ENCODE data around the gene CRACDL. TPM values are rescaled to one million over a fixed set of nuclear protein-coding genes. Genes with fewer than 3 reads are reported as not detected.

Gene CRACDL
- total and polyA plus RNA-seq, 2 donors (not counting 3 experiments of a cell fraction or from before 2014, with no cell fraction given), result 0.92 to 6.3 TPM

DNA sequence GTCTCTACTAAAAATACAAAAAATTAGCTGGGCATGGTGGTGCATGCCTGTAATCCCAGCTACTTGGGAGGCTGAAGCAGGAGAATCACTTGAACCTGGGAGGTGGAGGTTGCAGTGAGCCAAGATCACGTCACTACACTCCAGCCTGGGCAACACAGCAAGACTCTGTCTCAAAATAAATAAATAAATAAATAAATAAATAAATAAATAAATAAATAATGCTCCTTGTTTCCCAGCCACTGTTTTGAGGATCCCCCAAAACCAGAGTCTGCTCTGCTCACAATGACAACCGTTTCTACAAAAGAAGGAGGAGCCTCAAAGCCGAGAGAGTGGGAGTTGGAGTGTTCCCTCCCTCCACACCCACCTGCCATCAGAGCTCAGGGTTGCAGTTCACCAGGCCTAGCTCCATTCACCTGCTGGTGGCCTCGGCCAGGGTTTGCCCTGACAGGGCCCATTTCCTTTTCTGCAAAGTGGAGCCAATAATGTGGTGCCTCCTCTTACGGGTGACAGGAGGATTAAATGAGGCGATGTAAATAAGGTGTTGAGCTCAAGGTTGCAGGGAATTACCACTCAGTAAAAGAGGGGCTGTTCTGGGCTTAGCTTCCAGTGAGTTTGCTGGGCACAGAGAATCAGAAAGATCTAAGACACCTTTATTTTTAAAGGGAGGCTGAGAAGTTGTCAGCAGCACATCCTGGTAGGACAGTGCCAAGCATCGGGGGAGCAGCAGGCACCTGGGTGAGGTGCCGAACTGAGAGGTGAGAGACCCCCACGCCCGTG is 25.5 kb downstream of the CRACDL start:
- intact Hi-C loops (cut with micrococcal nuclease), result loop anchor here (10.0 kb wide), 1 partner anchor 186 kb away; no protein-coding TSS in a partner anchor
- H3K9me3 ChIP-seq (replicated peaks; ENCODE audit: control insufficient read depth, insufficient read depth, low read length), result no peaks in the 10 kb centered on the region
- H3K4me3 ChIP-seq (replicated peaks in 1 of 3; ENCODE audit: insufficient read depth in 1 of 3, low read depth in 1 of 3, low read length in 3 of 3), result no peak overlapping the region
- FAIRE-seq (no peak), DNase-seq (ENCODE audit: low read depth, low spot score) (no peak)
- H2AFZ ChIP-seq (ENCODE audit: low read depth, low read length), result no peak overlapping the region
- H3K4me1 ChIP-seq (ENCODE audit: control insufficient read depth, extremely low read depth, insufficient read depth, low read length), result peaks cover 38% of the 10 kb centered on the region
- H3K4me2 ChIP-seq (ENCODE audit: insufficient read depth, low read length), result no peak overlapping the region
- no peaks in the 10 kb centered on the region for H3K36me3 ChIP-seq (ENCODE audit: control insufficient read depth in 2 of 2, extremely low read depth in 1 of 2, insufficient read depth in 2 of 2, low read length in 2 of 2)
- no peaks in the 10 kb centered on the region for H3K27me3 ChIP-seq (ENCODE audit: control insufficient read depth in 2 of 2, insufficient read depth in 2 of 2, low read length in 2 of 2)
- ChIA-PET POLR2A (no interaction called here), CTCF (interaction anchor here (0.8 to 2.7 kb wide), 7 partner anchors 11 to 156 kb away, joined by 3 to 10 read pairs (median 3); partner anchors contain the start of gene CRACDL)
- no peaks in the 10 kb centered on the region for H3K79me2 ChIP-seq (ENCODE audit: control insufficient read depth, insufficient read depth, low read length)
- dilution Hi-C loops (cut with MboI; ENCODE audit: extremely low pct_ligation_motif_present, low sequenced_read_pairs), result no loop called here
- no peak overlapping the region for H3K9ac ChIP-seq (replicated peaks; ENCODE audit: extremely low read depth, insufficient read depth, low read length)
- H4K20me1 ChIP-seq (replicated peaks; ENCODE audit: control insufficient read depth, extremely low read depth, insufficient read depth, low read length), result no peaks in the 10 kb centered on the region
- no peaks in the 10 kb centered on the region for H3K9me1 ChIP-seq (replicated peaks; ENCODE audit: control insufficient read depth, extremely low read depth, insufficient read depth, low read length)
- H3K27ac ChIP-seq (ENCODE audit: insufficient read depth, low read depth, low read length), result peak overlapping the region; percentile 84
- no TSS peak for BruUV-seq (replicated peaks)
- TF ChIP-seq GATA2 (IDR thresholded peaks at IDR 0.05; ENCODE audit: insufficient read depth, insufficient read length, low read depth, low read length) (no peak), MYC (IDR thresholded peaks at IDR 0.05; ENCODE audit: low read depth, low read length) (no peak), POLR2AphosphoS5 (IDR thresholded peaks at IDR 0.05; ENCODE audit: insufficient read depth, low read depth, low read length) (no peak)

DNA sequence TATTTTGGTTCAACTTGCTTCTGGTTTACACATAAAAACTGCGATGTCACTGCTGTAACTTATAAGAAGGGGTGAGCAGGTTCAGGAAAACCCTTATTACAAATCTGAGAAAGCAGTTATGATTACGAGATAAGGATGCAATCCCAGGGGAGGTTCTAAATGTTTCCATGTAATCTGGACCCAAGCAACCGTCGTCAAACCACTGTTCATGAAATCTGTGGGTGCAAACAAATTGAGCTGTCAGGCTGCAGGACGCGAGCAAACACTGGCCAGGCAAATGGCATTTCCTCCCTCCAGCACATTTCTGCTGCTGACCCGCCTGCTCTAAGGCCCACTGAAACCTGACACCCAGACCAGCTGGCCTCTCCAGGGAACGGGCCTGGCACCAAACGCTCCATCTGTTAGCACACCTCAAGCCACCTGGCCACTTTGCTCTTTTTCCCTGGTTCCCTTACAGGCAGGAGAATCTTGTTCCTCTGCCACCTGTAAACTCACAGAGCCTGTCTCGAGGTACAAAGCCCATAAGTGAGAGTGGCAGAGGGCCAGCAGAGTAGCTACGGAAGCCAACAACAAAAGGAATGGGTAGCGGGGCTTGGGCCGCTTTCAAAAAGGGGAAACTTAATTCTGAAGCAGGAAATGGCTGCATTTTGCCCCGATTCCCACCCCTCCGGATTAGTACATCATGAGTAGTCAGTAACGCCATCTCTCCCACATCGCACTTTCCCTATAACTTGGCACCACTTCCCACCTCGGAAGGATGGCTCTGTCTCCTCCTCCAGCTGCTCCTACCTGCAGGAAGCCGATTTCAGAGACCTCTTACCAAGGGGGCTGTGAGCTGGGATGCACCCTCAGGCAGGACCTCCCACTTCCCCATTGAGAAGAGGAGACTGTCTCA is 26.5 kb downstream of the CRACDL start:
- FAIRE-seq (peak; percentile 99), DNase-seq (ENCODE audit: low read depth, low spot score) (peak; percentile 91)
- ChIA-PET CTCF (interaction anchor here (0.8 to 2.7 kb wide), 11 partner anchors 10 to 253 kb away, joined by 3 to 10 read pairs (median 4); partner anchors contain the start of gene CRACDL), POLR2A (no interaction called here)
- TF ChIP-seq JUN (IDR thresholded peaks at IDR 0.05; ENCODE audit: borderline replicate concordance, insufficient read depth, insufficient read length, low read depth) (no peak), EZH2 (IDR thresholded peaks at IDR 0.05; ENCODE audit: borderline replicate concordance, low read depth, low read length, severe bottlenecking) (no peak), POLR2AphosphoS5 (IDR thresholded peaks at IDR 0.05; ENCODE audit: insufficient read depth, low read depth, low read length) (peak; percentile 18), POLR2A (IDR thresholded peaks at IDR 0.05; ENCODE audit: low read depth, low read length) (no peak)
- TF ChIP-seq, protein P1, sequence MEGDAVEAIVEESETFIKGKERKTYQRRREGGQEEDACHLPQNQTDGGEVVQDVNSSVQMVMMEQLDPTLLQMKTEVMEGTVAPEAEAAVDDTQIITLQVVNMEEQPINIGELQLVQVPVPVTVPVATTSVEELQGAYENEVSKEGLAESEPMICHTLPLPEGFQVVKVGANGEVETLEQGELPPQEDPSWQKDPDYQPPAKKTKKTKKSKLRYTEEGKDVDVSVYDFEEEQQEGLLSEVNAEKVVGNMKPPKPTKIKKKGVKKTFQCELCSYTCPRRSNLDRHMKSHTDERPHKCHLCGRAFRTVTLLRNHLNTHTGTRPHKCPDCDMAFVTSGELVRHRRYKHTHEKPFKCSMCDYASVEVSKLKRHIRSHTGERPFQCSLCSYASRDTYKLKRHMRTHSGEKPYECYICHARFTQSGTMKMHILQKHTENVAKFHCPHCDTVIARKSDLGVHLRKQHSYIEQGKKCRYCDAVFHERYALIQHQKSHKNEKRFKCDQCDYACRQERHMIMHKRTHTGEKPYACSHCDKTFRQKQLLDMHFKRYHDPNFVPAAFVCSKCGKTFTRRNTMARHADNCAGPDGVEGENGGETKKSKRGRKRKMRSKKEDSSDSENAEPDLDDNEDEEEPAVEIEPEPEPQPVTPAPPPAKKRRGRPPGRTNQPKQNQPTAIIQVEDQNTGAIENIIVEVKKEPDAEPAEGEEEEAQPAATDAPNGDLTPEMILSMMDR (IDR thresholded peaks at IDR 0.05; ENCODE audit: extremely low read depth in 1 of 2, insufficient read depth in 1 of 2, low read depth in 1 of 2, low read length in 2 of 2), result no peak
- Histone ChIP-seq H2AFZ (ENCODE audit: low read depth, low read length) (peak overlapping the region; percentile 93), H3K9me1 (replicated peaks; ENCODE audit: control insufficient read depth, extremely low read depth, insufficient read depth, low read length) (no peaks in the 10 kb centered on the region), H3K79me2 (ENCODE audit: control insufficient read depth, insufficient read depth, low read length) (no peaks in the 10 kb centered on the region), H3K36me3 (ENCODE audit: control insufficient read depth in 2 of 2, extremely low read depth in 1 of 2, insufficient read depth in 2 of 2, low read length in 2 of 2) (no peaks in the 10 kb centered on the region), H3K27me3 (ENCODE audit: control insufficient read depth in 2 of 2, insufficient read depth in 2 of 2, low read length in 2 of 2) (no peaks in the 10 kb centered on the region), H4K20me1 (replicated peaks; ENCODE audit: control insufficient read depth, extremely low read depth, insufficient read depth, low read length) (no peaks in the 10 kb centered on the region), H3K4me3 (replicated peaks in 1 of 3; ENCODE audit: insufficient read depth in 1 of 3, low read depth in 1 of 3, low read length in 3 of 3) (peak overlapping the region in 1 of 3 experiments; percentile 25), H3K27ac (ENCODE audit: insufficient read depth, low read depth, low read length) (peak overlapping the region; percentile 84), H3K9me3 (replicated peaks; ENCODE audit: control insufficient read depth, insufficient read depth, low read length) (no peaks in the 10 kb centered on the region), H3K9ac (replicated peaks; ENCODE audit: extremely low read depth, insufficient read depth, low read length) (peak overlapping the region; percentile 62), H3K4me2 (ENCODE audit: insufficient read depth, low read length) (peak overlapping the region; percentile 73), H3K4me1 (ENCODE audit: control insufficient read depth, extremely low read depth, insufficient read depth, low read length) (peaks cover 38% of the 10 kb centered on the region)
- dilution Hi-C loops (cut with MboI; ENCODE audit: extremely low pct_ligation_motif_present, low sequenced_read_pairs) (no loop called here), intact Hi-C loops (cut with micrococcal nuclease) (loop anchor here (1.0 to 10.0 kb wide), 5 partner anchors 44 to 428 kb away; partner anchors contain the start of genes EIF5B and TXNDC9)
- no TSS peak for BruUV-seq (replicated peaks)
